Small intestine (tissue), 7 donors: ENCODE results near the gene P3R3URF. TPM values are rescaled to one million over a fixed set of nuclear protein-coding genes. Genes with fewer than 3 reads are reported as not detected.

Experiments
- DNase-seq, 2 donors: peaks; one replicate each; pipeline versions ENCODE4 v3.0.0 to v3.0.0-alpha.2; 2013
- FAIRE-seq: peaks from 2 replicates; lab custom pipeline; 2012; peaks lifted over from hg19 to GRCh38; lab: Jason Lieb, UNC
- H3K27ac ChIP-seq, 3 donors: one replicate each; pipeline ENCODE4 v1.5.1; 2013; ENCODE audit warnings: low read length in 2 of 3, mild to moderate bottlenecking in 2 of 3, control low read depth in 1 of 3, inconsistent platforms in 1 of 3, low read depth in 1 of 3, moderate library complexity in 1 of 3
- H3K27me3 ChIP-seq, 3 donors: one replicate each; pipeline ENCODE4 v1.6.1; 2013; ENCODE audit warnings: low read length in 3 of 3, inconsistent platforms in 1 of 3; ENCODE audit not compliant: control insufficient read depth in 3 of 3, insufficient read depth in 3 of 3
- H3K36me3 ChIP-seq, 3 donors: one replicate each; pipeline ENCODE4 v1.6.1; 2013; ENCODE audit warnings: low read length in 3 of 3, inconsistent platforms in 1 of 3, low read depth in 1 of 3, mild to moderate bottlenecking in 1 of 3, moderate library complexity in 1 of 3; ENCODE audit not compliant: control insufficient read depth in 3 of 3, insufficient read depth in 2 of 3
- H3K4me1 ChIP-seq, 3 donors: one replicate each; pipeline ENCODE4 v1.6.1; 2013; ENCODE audit warnings: low read length in 2 of 3, inconsistent platforms in 1 of 3, low read depth in 1 of 3, mild to moderate bottlenecking in 1 of 3, moderate library complexity in 1 of 3; ENCODE audit not compliant: control insufficient read depth in 3 of 3, insufficient read depth in 2 of 3
- H3K4me3 ChIP-seq, 3 donors: one replicate each; pipeline ENCODE4 v1.5.1; 2013; ENCODE audit warnings: low read length in 3 of 3, control low read depth in 1 of 3, inconsistent platforms in 1 of 3, low read depth in 1 of 3, mild to moderate bottlenecking in 1 of 3, moderate library complexity in 1 of 3
- H3K9me3 ChIP-seq, 2 donors: one replicate each; pipeline ENCODE4 v1.6.1; 2013; ENCODE audit warnings: low read depth in 1 of 2, low read length in 1 of 2; ENCODE audit not compliant: control insufficient read depth in 2 of 2, insufficient read depth in 1 of 2
- WGBS, 3 donors: extraction: QIAGEN DNeasy Blood & Tissue Kit; methylation state at CpG; one replicate each; pipeline ENCODE4 v1.1.7; 2013; 5-methylcytosine and 5-hydroxymethylcytosine counted together
- polyA plus RNA-seq, 4 donors: library from polyadenylated mRNA; stranded (reverse) in 3 of 4; unstranded in 1 of 4; fragments of 200-250 nt in 3 of 4; fragments of 120-200 nt in 1 of 4; gene quantifications; one replicate each; pipeline versions ENCODE4 v1.2.1 to v1.2.3, GENCODE V29; 2013
- donor health status: healthy with polysubstance abuse.
- donor health status: control.
- donor health status: control.
- donor health status: Bipolar disorder and iron deficiency.
- donor health status: healthy.

The P3R3URF gene
- polyA plus RNA-seq, 4 donors, result not detected

DNA sequence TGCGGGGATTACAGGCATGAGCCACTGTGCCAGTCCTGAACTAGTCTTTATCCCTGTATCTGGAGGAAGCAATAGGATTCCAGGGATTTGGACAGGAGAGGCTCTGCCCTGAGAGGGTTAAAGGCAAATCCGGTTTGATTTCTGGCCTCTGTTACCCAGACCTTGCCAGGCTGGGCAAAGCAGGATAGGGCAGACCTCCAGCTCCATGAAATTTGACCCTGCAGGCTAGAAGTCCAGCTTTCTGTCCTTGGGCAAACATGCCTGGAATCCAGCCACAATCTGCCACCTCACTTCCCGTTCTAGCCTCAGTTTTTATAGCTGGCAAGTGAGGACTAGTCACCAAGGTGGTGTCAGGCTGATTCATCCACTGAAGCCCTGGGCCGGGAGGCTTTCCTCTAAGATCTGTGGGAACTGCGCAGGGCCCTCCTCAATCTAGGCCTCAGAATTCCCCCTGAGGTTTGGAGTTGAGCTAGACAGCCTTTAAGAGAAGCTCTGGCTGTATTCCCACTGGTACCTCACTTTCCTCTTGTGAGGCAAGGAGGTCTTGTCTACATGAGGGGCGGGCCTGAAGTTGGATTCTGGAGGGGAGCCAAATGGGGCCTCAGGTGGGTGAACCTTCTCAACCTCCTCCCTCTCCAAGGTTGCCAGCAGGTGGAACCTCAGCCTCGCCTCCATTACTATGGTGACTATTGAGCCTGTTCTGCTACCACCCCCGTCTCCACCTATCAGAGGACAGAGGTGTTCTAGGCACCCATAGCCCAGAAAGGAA lies 7.0 kb upstream of the P3R3URF start:
- FAIRE-seq (no peak), DNase-seq (peak; percentile 91 to 98)
- H3K36me3 ChIP-seq, result peaks cover 0 to 39% (median 0%) of the 10 kb centered on the region in 3 donors
- H3K27me3 ChIP-seq, result no peaks in the 10 kb centered on the region
- 22 to 54% (median 36%) methylated on average over 8 of the region's 8 CpGs for WGBS, 3 donors
- H3K9me3 ChIP-seq, result no peaks in the 10 kb centered on the region
- H3K27ac ChIP-seq, result peak overlapping the region; percentile 93 to 95 (median 93)
- H3K4me3 ChIP-seq, result no peak overlapping the region
- H3K4me1 ChIP-seq, result peaks cover 7 to 76% (median 9%) of the 10 kb centered on the region in 3 donors

DNA sequence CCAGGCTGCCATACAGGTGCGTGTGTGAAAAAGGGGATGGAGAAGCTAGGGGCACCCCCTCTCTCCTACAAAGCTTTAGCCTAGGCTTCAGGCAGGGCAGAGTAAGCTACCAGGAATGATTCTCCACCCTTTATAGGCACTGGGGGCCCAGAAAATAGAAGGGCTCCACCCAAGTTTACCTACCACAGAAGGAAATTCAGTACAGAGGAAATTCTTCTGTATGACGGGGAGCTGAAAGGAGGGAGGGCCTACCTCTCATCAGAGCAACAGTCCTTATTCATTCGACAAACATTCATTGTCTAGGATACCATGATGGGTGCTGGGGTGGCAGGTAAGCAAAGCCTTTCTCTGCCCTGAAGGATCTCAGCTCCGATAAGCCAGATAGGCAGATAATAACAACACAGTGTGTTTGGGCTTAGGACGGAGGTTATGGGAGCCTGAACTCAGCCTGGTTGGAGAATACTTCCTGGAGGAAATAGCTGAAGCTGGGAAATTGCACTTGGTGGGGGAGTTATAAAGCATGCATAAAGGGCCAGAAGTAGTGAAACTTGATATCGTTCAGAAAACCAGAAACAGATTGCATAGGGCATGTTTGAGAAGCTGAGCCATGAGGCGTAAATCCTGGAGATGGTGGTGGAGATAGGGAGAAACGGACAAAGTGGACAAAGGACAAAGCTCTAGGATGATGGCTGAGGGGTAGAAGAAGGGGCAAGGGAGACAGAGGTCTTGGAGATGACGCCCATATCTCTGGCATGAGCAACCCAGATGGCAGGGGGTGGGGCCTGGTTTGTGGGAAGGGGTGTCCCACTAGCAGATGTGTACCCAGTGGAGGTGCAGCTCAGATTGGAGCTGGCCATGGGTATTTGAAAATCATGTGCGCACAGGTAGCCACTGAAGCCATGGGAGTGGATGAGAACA lies 5.3 kb upstream of the P3R3URF start:
- DNase-seq, result peak in 1 of 2 donors; percentile 43
- no peaks in the 10 kb centered on the region for H3K9me3 ChIP-seq
- peak overlapping the region in 2 of 3 donors; percentile 47 to 82 for H3K27ac ChIP-seq
- H3K4me1 ChIP-seq, result peaks cover 4 to 64% (median 7%) of the 10 kb centered on the region in 3 donors
- 58 to 71% (median 63%) methylated on average over 10 of the region's 10 CpGs for WGBS, 3 donors
- H3K36me3 ChIP-seq, result peaks cover 0 to 26% (median 0%) of the 10 kb centered on the region in 3 donors
- H3K4me3 ChIP-seq, result peak overlapping the region in 2 of 3 donors; percentile 0 to 28
- FAIRE-seq, result no peak
- no peaks in the 10 kb centered on the region for H3K27me3 ChIP-seq

DNA sequence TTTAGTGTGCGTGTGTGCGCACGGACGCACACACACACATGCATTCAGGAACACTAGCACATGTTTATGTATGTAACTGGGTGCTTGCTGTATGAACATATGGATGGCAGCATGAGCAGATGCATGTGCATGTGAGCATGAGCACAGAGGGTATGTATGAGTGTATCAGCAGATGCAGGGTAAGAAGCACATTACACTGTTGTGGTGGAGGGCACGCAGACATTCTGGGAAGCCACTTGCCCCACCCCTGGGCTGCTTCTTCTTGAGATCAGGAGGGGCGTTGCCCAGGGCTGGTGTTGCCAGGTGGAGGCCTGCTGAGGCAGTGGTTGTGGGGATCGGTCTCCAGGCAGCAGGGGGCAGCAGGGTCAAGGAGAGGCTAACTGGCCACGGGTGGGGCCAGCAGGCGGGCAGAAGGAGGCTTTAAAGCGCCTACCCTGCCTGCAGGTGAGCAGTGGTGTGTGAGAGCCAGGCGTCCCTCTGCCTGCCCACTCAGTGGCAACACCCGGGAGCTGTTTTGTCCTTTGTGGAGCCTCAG lies 3.9 kb upstream of the P3R3URF start:
- DNase-seq (peak; percentile 84 to 85), FAIRE-seq (no peak)
- Histone ChIP-seq H3K27ac (peak overlapping the region in 2 of 3 donors; percentile 47 to 82), H3K4me3 (peak overlapping the region in 2 of 3 donors; percentile 28 to 42), H3K36me3 (peaks cover 0 to 15% (median 0%) of the 10 kb centered on the region in 3 donors), H3K4me1 (peaks cover 4 to 55% (median 7%) of the 10 kb centered on the region in 3 donors), H3K9me3 (no peaks in the 10 kb centered on the region), H3K27me3 (no peaks in the 10 kb centered on the region)
- WGBS, 3 donors, result 20 to 47% (median 28%) methylated on average over 12 of the region's 12 CpGs

DNA sequence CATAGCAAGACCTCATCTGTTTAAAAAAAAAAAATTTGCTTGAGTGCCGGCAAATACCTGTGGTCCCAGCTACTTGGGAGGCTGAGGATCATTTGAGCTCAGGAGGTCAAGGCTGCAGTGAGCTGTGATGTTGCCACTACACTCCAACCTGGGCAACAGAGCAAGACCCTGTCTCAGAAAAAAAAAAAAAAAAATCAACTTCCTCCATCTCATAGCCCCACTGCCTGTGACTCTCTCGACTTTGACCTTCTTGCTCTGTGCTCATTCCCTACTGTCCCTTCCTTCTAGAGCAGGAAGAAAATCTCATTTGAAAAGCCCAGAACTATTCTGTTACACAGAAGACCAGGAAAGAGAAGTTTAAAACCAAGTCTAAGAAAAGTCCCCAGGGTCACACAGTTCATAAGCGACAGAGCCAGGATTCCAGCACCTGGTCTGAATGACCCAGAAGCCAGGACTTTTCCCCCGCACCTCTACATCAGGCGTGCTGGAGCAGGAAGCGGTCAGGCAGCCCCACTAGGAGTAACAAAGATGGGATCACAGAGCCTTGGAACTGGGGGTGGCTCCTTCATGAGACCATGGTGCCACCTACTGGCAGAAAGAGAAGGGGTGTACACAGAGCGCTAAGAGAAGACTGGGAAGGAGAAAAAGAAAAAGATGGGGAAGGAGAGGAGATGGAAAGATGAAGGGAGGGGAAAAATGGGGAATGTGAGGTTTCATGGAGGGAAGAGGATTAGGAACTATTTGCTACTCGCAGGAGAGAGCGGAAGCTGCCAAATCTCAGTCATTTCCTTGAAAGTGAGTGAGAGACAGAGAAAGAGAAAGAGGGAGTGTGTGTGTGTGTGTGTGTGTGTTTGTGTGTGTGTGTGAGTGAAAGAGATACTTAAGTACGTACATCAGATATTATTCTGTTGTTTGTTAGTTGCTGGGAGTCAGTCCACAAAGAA lies 3.1 kb upstream of the P3R3URF start:
- 6 to 11% (median 11%) methylated on average over 10 of the region's 10 CpGs for WGBS, 3 donors
- DNase-seq (peak; percentile 93 to 94), FAIRE-seq (no peak)
- H3K36me3 ChIP-seq, result peaks cover 0 to 8% (median 0%) of the 10 kb centered on the region in 3 donors
- no peak overlapping the region for H3K4me3 ChIP-seq
- peaks cover 3 to 47% (median 4%) of the 10 kb centered on the region in 3 donors for H3K4me1 ChIP-seq
- peak overlapping the region; percentile 47 to 82 (median 52) for H3K27ac ChIP-seq
- H3K27me3 ChIP-seq, result no peaks in the 10 kb centered on the region
- H3K9me3 ChIP-seq, result no peaks in the 10 kb centered on the region

DNA sequence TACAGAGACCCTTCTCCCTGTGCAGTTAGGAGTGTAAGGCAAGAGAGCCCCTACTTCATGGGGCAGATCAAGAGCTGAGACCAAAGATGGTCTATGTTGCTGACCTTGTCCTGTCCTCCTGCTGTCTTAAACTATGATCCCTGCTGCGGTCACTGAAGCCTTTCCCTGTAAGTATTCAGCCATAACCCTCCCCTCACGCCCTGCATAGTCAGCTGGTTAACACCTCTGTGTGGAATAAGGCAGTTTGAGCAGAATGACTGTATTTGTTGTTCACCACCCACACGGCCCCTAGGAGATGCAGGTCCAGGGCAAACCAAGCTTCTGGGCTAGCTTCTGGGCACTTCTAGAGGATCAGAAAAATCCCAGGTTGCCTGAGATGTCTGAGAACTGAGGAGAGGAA lies 1.0 kb downstream of the P3R3URF start:
- no peak for DNase-seq

DNA sequence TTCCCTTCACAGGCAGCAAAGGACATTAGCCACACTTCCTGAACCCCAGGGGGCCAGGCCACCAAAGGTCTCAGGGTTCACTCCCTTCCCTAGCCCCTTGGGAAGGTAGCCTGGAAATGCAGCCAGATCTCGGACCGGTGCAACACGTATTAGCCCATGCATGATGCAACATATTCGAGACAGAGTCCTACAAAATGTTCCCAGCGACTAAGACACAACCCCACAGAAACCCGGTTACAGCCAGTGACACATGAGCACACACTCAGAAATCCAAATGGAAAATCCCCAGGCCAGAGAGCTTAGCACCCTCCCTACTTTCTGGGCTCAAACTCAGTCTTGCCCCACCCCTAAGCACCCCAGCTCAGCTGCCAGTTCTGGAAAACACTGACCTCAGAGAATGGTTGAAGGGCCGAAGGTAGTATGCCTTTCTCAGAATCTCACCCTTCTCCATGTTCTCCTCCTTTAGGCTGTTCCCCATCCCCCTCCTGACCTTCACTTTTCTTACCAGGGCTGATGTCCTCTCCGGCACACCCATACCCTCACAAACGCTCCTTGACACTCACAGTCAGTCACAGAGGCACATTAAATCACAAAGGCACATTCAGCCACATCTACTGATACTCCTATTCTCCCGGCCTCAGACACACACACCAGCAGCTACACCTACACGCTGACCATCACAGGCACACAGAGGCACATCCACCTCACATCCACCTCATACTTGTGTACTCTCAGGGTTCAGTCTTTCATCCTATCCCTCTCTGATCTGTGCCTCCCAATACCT lies 1.6 kb downstream of the P3R3URF start, which contains the start of gene TSPAN1:
Gene TSPAN1, plus strand, starts transcription at position 640 of the 784 bp plus-strand sequence. CDS start 6,021 bp downstream, outside the sequence.
- peaks cover 0 to 7% (median 0%) of the 10 kb centered on the region in 3 donors for H3K4me1 ChIP-seq
- FAIRE-seq, result no peak
- no peak for DNase-seq
- H3K36me3 ChIP-seq, result peaks cover 0 to 2% (median 0%) of the 10 kb centered on the region in 3 donors
- 48 to 57% (median 49%) methylated on average over 11 of the region's 11 CpGs for WGBS, 3 donors
- H3K27me3 ChIP-seq, result no peaks in the 10 kb centered on the region
- no peaks in the 10 kb centered on the region for H3K9me3 ChIP-seq
- no peak within 1 kb of the TSS for H3K4me3 ChIP-seq
- peak within 1 kb of the TSS in 1 of 3 donors; percentile 34 for H3K27ac ChIP-seq

More for the DNA sequence above, 1.0 kb downstream of the P3R3URF start:
- peaks cover 0 to 11% (median 0%) of the 10 kb centered on the region in 3 donors for H3K4me1 ChIP-seq
- no peak overlapping the region for H3K4me3 ChIP-seq
- 55 to 73% (median 64%) methylated on average over 3 of the region's 3 CpGs for WGBS, 3 donors
- peaks cover 0 to 2% (median 0%) of the 10 kb centered on the region in 3 donors for H3K36me3 ChIP-seq
- peak overlapping the region in 1 of 3 donors; percentile 34 for H3K27ac ChIP-seq
- H3K9me3 ChIP-seq, result no peaks in the 10 kb centered on the region
- no peak for FAIRE-seq
- H3K27me3 ChIP-seq, result no peaks in the 10 kb centered on the region

DNA sequence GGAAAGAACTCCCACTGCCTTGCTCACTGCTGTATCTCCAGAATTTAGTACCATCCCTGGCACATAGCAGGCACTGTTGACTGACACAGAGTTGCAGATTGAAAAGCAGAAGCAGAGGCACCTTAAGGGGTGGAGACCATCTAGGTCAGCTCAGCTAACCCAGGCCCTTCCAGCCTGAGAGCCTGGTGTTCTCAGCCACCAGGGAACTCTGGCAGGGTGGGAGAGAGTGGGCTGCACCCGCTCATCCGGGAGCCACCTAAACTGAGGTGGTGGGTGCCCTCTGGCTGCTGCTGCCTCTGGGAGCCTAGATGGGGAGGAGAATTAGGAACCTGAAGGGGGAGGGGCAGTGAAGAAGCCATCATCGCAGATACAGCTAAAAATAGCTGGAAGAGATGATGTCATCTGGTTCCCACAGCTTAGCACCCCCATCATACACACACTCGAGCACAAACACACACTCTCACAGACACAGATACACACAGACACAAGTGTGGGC lies 2.9 kb downstream of the P3R3URF start:
- DNase-seq (no peak), FAIRE-seq (no peak)
- Histone ChIP-seq H3K4me3 (no peak overlapping the region), H3K27me3 (no peaks in the 10 kb centered on the region), H3K27ac (no peak overlapping the region), H3K9me3 (no peaks in the 10 kb centered on the region), H3K4me1 (no peaks in the 10 kb centered on the region), H3K36me3 (peaks cover 0 to 2% (median 0%) of the 10 kb centered on the region in 3 donors)
- WGBS, 3 donors, result 46 to 65% (median 53%) methylated on average over 4 of the region's 4 CpGs
